ENCODE results near the gene AOPEP.
"Not testable (repeated sequence)": the region's sequence is repeated elsewhere in the genome, so short reads cannot be mapped to it uniquely, and the experiment has no call there.

AOPEP gene

DNA sequence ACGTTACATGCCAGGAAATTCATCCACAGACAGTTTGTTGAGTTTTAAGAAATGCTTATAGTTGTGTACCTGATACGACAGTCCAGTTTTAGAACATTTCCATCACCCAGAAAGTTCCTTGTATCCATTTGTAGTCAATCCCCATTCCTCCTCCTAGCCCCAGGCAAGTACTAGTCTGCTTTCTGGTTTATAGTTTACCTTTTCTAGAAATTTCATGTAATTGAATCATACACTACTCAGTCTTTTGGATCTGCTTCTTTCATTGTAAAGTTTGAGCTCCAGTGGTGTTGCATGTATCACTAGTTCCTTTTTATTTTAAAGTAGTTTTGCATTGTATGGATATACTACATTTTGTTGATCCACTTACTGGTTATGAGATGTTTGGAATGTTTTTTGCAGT is 291.2 kb downstream of the AOPEP start:
- no peak for DNase-seq (ENCODE audit: low spot score)

DNA sequence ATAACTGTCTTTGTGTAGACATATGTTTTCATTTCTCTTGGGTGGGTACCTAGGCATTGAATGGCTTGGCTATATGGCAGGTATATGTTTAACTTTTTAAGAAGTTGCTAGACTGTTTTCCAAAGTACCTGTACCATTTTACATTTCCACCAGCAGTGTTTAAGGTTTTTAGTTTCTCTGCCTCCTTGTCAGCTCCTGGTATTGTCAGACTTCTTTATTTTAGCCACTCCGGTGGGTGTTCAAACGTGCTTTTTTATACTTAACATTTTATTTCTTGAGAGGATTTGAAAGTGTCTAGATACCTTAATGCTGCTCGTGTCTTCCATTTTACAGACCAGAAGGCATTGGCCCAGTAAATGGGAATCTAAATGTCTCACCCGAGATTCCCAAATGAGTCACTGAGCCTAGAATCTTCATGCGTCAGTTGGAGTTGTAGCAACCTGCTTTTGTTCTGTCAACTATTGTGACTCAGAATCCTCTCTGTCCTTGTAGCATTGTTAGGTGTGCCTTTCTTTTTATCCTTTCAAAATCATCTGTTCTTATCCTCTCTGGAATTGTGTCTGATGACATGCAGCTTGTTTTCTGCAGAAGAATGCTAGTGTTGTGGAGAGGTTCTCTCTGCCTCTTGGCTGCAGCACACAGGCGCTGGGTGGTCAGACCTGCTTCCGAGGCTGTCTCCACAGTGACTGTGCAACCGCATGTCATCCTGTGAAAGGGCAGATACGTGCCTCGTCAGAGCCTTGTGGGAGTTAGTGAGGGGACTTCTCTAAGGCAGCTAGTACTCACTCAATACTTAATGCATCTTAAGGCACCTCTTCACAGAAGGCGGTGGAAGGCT is 291.8 kb downstream of the AOPEP start:
- DNase-seq (ENCODE audit: low spot score): peak; percentile 80

DNA sequence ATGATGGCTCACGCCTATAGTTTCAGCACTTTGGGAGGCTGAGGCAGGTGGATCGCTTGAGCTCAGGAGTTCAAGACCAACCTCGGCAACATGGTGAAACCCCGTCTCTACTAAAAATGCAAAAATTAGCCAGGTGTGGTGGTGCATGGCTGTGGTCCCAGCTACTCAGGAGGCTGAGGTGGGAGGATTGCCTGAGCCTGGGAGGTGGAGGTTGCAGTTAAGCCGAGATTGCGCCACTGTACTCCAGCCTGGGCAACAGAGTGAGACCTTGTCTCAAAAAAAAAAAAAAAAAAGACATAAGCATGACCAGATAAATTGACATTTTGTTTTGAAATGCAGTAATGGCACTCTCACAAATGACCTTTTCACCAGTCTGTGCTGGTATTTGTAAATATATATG is 294.1 kb downstream of the AOPEP start:
- not testable (repeated sequence) for DNase-seq (ENCODE audit: low spot score)

DNA sequence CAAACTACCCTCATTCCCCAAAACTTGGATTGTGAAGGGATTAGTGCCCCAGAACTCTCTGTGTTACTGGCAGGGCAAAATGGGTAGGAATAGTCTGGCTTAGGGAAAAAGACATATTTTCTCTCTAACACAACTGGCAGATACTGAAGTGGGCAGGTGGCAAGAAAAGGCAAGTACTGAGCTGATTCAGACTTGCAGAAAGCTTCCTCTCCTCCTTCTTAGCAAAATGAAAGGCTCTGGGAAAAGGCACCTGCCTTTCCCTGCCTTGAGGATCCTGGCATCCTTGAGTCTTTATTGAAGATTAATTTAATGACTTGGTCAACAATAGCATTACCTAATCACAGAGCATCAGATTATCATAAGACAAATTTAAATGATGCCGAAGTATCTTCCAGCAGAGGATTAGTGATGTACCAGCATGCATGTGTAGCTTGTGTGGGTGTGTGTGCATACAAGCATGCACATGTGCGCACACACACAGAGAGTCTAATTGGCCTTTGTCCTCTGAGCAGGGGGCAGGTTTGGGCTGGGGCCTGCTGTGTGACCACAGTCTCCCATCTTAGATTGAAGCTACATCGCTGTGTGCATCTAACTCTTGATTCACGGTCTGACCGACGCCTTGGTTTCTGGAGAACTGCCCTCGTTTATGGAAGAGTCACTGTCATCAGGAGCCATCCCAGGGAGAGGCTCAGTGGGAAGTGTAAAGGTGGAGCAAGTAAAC is 294.8 kb downstream of the AOPEP start:
- DNase-seq (ENCODE audit: low spot score): no peak

DNA sequence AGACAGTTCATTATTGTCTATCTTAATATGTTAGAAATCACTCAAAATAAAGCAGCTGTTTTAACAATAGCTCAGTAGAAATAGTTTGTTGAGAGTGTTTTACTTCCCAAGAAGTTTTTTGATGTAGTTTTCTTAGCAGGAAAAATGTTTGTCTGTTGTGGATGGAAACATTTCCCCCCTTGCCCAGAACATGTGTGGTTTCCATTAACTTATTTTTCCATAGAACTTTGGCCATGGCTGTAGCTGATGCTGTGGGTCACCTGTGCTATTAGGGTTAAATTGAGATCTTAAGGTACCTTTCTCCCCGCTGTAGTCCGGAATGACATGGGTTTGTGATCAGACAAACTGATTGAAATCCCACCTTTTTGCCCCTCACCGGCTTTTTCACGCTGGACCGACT is 296.2 kb downstream of the AOPEP start:
- no peak for DNase-seq (ENCODE audit: low spot score)

DNA sequence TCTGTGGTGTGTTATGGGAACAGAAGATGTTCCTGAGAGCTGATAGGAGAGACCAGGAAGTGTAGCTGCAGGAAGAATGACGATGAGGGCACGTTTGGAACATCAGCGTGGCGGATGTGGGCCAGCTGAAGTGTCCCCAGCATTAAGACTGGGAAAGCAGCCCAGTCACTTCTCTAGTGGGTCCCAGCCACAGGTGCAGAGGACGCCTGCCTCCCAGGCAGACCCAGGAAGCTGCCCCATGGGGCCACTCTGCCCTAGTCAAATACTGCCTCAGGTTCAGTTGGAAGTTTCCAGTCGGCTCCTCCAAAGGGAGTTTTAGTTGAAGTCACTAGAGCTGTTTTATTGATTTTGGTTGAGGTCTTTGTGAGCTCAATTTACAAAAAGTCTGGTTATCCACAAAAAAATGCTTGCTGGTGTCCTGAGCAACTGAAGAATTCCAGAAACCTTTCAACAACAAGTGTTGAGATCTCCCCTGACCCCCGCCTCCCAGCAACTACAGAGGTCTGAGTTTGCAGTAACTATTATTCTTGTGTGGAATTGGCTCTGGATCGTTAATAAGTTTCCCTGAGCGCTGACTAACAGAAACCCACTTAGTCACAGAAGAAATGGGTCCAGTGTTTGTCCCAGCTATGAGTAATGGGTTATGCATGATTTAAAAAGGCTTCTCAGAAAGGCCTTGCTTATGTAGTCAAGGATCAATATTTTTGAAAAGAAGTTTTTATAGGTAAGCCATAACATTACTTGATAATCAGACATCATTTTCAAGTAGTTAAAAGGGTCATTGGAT is 296.9 kb downstream of the AOPEP start:
- no peak for DNase-seq (ENCODE audit: low spot score)

DNA sequence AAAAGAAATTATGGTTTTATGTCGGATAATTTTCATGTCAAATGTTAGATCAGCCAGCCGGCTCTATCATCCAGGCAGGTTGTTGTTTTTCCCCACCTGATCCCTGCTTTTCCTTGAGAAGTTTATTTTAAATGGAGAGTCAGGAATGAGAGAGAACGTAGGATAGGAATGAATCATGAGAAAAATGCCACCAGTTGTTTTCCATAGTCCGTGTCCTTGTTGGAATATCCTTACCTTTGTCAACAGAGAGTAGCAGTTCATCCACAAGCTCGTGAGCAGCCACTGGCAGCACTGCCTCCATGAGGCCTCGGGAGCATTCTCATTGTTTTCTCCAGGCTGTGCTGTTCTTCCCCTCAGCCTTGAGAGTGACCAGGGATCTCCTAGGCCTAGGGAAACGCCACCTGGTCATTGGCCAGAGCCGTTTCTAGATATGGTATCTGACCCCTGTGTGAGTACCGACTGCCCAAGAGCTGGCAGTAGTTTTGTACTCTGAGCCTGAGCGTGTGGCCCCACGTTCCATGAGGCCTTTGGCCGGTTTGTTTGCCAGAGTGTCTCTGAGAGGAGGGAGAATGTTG is 297.7 kb downstream of the AOPEP start:
- DNase-seq (ENCODE audit: low spot score): peak; percentile 86

DNA sequence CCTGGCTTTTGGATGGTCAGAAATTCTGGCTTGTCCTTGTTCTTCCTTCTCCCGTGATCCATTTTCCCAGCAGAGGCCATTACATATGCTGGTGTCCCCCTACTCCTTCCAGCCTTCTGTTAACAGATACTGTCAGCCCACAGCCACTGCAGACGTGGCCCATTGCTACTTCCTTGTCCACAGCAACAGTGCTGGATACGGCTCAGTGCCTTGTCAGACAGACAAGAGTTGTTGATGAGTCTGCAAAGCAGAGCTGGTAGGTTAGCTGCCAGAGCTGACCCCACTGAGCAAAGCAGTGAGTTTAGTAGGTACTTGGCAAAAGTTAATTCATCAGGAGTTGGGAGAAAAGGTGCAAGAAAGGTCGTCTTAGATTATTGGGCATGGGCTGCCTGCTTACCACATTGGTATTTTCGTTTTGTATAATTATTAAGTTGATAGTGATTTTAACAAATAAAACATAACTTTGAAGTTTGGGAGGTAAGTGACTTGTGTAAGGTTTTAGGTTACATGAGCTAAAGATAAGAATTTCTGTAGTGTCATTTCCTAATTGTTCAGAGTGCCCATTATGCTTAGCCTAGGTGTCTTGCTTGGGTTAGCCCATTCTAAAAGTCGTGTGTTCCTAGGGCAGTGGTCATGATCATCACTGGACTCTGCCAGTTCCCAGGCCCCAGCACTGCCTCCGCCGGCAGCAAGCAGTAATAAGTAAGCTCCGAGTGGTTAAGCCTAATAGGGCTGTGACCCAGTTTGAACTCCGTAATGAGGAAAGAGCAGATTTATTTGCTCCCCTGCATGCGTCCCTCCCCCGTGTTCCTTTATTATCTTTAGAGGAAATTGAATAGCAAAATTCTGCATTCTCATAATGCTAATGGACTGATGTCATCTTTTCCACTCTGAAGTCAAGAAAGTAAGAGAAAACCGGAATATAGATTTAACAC is 299.0 kb downstream of the AOPEP start:
- peak; percentile 77 for DNase-seq (ENCODE audit: low spot score)

DNA sequence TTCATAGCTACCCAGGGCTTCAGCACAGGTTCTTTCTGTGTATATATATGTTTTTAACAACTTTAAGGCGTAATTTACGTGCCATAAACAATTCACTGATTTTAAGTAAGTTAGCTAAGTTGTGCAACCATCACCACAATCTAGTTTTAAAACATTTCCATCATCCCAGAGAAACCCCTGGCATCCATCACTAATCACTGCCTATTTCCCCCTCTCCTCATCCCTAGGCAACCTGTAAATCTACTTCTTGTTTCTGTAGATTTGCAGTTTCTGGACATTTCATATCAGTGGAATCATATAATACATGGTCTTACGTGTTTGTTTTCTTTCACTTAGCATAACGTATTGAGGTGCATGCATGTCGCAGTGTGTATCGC is 299.6 kb downstream of the AOPEP start:
- DNase-seq (ENCODE audit: low spot score): no peak

DNA sequence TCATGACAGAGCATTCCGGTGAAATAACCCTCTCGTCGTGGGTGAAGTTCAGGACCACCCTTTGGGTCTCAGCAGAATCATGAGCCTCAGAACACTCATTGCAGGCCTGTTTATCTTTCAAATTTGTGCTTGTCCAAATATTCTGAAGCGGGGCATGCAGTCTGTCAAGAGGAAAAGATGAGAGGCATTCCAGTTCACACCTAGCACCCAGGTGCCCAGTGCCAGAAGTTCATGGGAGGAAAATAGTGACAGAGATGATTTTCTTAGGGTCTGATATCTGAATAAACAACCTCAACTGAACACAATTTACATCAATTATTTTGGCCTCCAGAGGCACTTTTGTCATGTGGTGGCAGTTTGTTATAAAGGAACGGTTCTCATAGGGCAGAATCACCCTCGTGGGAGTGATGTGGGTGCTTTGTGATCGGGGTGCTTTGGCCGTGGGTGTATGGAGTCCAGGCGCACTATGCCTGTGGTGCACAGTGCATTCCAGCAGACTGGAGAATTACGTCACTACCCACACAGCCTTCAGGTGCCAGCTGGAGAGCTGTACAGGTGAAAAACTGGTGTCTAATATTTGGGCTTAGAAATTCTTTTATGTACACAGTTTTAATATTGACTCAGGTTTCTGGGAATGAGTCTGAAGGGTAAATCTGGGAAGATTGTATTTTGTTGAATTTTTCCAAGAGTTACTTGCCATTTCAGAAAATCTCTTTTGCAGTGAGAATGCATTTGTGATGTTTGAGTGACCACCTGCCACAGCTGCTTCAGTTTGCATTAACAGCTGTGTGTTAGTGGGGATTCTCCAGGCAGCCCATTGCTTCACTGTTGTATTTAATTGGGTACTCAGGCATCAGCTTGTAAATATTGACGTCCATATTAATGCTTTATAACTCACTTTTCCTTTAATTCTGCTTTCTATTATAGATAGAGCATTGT is 301.7 kb downstream of the AOPEP start:
- DNase-seq (ENCODE audit: low spot score): no peak

DNA sequence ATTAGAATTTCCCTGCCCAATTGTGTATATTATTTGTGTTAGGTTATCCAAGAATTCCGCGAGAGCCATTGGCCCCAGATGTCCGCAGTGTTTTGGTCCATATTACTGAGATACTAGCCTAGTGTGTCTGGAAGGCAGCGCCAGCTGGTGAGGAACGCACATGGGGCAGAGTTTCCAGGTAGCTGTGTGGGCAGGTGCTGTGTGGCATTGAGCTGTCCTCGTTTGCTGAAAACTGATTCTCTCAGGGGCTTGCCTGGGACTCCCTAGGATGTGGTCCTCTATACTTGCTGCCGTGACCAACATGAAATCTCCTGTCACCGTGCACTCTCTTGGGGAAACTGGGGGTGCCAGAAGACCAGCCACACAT is 302.3 kb downstream of the AOPEP start:
- no peak for DNase-seq (ENCODE audit: low spot score)

DNA sequence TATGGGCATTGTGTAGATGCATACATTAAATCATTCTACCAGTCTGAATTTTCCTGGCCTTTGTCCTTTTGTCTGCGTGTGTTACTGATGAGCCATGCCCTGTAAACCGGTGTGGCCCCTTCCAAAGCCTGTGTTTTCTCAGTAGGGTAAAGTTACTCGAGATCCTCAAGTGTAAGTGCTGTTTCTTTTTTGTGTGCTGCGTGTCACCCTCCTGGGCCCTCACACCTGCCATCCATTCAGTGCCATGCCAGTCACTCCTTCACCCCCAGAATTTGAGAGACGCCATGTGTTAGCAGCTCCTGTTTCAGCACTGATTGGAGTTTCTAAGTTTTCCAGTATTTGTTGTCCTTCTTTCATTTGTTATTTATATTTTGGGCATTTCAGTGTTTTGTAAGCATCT is 302.8 kb downstream of the AOPEP start:
- DNase-seq (ENCODE audit: low spot score): no peak

DNA sequence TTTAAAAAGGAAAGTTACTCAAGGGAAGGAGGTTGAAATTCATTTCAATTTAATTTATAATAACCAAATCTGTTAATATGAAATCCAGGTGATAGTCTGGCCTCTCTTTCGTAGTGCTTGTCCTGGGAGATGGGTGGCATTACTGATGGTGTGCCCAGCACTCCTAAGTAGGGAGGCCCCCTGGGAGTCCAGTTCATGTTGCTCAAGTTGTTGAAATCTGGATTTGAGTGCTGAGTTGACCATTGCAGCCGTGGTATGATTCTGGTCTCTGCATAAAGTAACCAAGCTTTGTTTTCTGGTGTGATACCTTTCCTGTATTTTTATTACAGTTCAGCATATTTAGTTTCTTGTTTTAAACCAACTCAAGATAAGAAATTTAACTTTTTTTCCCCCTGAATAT is 303.2 kb downstream of the AOPEP start:
- no peak for DNase-seq (ENCODE audit: low spot score)

DNA sequence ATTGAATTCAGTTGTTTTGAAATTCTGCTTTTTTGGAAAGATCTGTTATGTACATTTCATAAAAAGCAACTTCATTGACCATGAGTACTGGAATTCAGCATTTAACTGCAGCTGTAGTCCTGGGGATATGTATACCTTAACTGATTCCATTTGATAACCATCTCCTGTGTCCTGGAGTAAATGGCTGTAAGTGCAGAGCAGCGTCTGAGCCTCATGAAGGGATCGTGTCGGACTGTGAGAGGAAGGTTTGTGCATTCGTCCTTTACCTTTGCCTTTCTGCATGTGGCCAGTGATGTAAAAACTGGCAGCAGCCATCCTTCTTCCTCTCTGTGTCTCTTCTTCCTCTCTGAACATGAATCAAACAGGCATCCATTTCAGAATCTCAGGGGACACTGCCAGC is 303.8 kb downstream of the AOPEP start:
- no peak for DNase-seq (ENCODE audit: low spot score)

DNA sequence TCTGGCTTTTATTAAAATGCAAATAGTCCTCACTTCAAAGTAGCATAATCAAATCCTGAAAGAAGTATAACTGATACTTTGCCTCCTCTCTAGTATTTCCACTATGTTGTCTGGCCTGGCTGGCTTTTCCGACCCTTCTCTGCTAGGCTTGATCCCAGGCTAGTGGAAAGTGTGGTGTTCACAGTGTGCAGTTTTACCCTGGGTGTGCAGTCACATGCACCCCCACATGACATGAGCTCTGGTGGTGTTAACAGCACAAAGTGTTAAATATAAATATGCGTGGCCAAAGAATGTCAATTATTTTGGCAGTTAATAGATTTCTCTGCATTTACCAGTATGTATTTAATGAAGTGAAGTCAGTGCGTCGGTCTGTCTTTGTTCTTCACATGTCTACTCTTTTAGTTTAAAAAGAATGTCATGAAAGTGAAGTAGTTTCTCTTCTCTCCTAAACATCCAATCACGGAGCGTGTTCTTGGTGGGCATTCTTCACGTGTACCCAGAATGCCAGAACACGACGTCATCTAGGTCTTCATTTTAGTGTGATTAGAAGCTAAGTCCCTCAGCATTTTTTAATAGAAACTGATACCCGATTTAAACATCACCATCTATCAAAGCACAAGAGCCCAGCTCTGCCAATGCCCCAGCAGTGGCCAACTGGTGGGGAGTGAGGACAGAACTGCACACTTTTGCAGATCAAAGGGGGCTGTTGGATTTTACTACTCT is 304.6 kb downstream of the AOPEP start:
- no peak for DNase-seq (ENCODE audit: low spot score)

DNA sequence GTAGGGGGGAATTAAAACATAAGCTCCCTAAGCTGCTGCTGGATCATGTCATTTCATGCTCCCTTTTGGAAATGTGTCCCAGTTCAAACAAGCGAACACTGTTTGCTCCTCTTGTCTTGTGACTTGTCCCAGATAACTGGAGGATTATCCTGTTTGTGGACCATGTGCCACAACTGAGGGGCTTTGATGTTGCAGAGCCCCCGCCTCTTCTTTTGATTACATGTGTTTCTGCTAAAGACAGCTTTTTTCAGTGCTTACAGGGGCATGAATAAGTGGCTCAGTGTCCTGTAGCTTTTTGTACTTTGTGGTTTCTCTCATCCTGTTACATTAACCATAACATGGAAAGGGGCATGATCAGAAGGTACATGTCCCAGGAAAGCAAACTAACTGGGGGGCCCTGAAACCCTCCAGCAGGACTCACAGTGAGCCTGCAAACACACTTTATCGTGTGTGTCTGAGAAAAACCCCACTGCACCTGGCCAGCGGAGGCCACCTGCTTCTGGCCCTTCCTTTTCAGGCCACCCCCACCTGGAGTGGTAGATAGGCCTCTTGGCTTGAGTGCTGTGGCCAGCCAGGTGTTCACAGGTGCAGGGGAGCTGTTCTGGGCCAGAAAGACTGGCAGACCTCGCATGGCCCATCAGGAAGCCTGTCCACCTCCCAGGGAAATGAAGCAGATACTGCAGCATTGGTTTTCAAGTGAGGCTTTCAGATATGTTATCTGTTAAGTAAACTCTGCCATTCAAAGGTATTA is 305.4 kb downstream of the AOPEP start:
- peak; percentile 93 for DNase-seq (ENCODE audit: low spot score)

DNA sequence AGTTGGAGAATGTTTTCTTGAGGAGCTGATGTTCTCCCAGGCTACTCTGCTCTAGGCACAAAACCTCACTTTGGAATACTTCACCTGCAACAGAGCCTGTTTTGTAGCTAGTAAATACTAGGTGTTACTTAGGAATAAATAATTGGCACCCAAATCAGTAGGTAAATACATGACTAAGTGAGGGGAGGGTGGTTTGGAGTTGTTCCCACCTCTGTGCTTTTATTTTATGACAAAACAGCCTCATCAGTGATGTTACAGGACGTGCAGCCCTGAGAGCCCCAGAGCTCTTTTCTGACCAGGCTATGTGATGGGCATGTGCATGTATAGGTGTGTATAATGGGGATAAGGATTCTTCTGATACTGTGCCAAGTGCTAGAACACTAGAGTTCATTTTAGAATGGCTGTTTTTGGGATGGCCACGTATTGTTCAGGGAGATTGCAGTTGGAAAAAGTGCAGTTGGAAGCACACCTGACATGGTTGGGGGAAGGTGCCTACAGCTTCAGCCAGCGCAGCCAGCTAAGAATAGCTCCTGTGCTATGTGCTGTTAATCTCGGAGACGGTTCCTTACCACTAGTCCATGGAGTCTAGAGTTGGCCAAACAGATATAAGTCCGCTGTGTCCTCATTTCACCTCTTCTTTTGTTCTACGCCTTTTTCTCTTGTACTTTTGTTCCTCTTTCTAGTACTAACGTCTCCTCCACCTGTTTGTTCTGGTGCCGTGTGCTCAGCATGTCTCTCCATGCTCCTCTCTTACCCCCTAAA is 306.3 kb downstream of the AOPEP start:
- DNase-seq (ENCODE audit: low spot score): no peak

DNA sequence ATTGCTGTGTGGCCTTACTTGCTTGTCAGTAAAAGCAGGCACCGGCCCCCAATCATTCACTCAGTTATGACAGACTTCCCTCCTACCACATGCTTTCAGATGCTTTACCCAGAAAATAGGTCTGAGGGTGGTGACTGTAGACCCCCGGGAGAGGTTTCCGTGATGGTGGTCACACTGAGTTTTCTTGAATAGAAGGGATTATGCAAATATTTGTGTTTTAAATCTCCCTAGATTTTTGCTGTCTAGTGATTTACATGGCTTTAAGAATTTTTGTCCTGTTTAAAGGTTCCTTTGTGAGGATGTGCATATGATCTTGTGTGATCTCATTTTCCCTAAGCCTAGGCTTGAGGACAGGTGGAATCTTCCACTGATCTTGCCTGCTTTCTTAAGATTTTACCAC is 309.3 kb downstream of the AOPEP start:
- DNase-seq (ENCODE audit: low spot score): no peak

All from pons (tissue), 1 donor.